ENCODE measurements around the gene MLXIP.
"Not testable (repeated sequence)": the region's sequence is repeated elsewhere in the genome, so short reads cannot be mapped to it uniquely, and the experiment has no call there.

Gene MLXIP

DNA sequence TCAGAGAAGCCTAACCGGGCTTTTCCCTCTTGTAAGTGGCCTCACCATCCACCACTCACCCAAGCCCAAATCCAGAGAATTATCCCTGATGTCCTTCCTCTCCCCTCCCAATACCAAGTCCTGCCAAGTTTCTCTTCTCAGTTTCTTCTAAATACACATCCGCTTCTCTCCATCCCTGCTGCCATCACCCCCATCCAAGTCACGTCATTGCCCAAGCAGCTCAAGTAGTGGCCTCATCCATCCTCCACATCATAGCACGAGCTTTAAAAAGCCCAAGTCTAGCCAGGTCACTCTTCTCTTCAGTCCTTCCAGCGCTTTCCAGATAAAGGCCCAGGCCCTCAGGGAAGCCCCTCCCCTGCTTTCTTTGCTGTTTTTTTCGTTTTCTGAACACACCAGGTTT lies 70.1 kb downstream of the MLXIP start:
- DNase-seq (ENCODE audit: low spot score), result no peak

DNA sequence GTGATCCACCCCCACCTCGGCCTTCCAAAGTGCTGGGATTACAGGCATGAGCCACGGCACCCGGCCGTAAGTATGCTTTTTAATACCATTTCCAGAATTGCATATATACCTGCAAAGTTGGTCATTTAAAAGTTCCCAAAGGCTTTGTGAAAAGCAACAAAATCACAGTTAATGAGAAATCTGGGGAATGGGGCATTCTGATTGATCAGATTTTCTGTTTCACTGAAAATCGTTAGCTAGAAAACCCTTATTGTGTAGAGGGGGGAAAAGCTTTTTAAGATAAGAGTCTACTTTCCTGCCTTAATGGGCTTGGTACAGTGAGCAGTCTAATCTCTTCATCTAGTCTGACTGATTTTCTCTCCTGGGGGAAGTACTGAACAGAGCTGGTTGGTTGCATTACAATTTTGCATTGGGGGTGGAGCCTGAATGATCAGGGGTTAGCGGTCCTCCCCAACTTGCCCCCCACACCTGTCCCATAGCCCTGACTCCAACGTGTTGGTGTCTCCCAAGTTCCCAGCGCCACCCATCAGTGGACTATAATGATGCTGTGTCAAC lies 71.6 kb downstream of the MLXIP start:
- DNase-seq (ENCODE audit: low spot score), result no peak

DNA sequence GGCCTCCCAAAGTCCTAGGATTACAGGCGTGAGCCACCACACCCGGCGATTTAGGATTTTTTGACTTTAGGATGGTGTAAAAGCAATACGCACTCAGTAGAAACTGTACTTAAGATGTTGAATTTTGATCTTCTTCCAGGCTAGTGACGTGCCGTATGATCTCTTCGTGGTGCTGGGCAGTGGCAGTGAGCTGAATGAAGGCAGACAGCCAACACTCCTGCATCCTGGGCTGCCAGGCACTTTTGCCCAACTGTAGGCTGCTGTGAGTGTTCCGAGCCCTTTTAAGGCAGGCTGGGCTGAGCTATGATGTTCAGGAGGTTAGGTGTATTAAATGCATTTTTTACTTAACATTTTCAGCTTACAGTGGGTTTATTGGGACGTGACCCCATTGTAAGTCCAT lies 74.2 kb downstream of the MLXIP start:
- no peak for DNase-seq (ENCODE audit: low spot score)

DNA sequence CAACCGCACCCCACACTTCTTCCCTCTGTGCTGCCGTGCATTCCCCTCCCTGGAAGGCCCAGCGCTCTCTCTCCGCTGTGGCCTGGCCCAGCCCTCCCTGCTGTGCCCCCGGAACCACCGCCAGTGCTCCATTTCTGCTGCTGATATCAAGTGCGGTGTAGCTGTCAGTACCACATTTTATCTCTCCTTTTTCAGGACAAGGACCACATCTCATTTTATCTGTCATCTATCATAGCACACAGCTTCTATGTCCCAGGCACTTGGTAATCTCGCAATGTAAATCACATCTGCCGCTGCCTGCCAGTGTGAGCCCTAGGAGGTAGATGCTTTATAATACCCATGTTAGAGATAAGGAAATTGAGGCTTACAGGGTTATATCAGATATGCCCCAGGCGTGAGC lies 77.1 kb downstream of the MLXIP start:
- no peak for DNase-seq (ENCODE audit: low spot score)

GRCh38 chr12:122158700-122159285 lies 80.2 kb downstream of the MLXIP start:
- no peak for DNase-seq (ENCODE audit: low spot score)

- no peak for DNase-seq (ENCODE audit: low spot score)
These were observed 81.3 kb downstream of the MLXIP start for GRCh38 chr12:122159882-122160281.

GRCh38 chr12:122160761-122161160 lies 82.2 kb downstream of the MLXIP start:
- DNase-seq (ENCODE audit: low spot score), result no peak

GRCh38 chr12:122161682-122162081 lies 83.1 kb downstream of the MLXIP start:
- no peak for DNase-seq (ENCODE audit: low spot score)

- no peak for DNase-seq (ENCODE audit: low spot score)
These were observed 84.4 kb downstream of the MLXIP start for GRCh38 chr12:122162976-122163375.

DNA sequence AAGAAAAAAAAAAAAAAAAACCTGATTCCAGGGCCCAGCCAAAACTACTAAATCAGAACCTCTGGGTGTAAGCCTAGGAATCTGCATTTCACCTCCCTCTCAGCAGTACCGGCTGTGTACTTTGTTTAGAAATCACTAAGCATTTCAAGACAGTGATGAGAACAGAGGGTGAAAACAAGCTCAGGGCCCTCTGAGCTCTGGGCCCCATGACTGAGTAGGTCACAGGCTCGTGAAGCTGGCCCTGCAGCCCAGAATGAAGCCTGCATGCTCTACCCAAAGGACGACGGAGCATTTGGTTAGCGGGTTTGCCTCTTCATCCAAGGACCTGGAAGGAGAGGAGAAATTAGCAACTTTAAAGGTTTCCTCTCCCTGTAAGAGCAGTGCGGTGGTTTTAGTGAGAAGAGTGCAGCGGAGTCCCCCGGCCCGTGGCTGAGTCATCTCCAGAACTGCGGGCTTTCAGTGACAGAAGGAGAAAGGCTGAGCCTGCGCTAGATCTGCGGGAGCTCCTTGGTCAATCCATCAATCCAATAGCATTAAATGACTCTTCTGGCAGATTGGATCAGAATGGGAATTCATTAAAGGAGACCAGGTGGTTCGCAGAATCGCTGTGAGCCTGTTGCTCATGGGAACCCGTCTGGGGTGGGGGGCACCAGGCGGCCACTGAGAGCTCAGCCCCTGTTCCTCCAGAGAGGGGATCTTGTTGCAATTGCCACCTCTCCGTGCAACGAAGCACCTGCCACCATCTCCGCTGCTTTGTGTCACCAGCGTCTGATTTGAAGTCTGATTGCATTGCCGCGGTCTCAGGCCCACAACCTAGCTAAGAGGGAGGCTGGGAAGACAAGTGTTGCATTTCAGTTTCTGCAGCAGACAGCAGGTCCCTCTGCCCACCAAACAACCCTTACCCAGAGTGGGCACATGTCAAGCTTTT lies 88.1 kb downstream of the MLXIP start:
- no peak for DNase-seq (ENCODE audit: low spot score)

- no peak for DNase-seq (ENCODE audit: low spot score)
These were observed 88.9 kb downstream of the MLXIP start for GRCh38 chr12:122167356-122167925.

DNA sequence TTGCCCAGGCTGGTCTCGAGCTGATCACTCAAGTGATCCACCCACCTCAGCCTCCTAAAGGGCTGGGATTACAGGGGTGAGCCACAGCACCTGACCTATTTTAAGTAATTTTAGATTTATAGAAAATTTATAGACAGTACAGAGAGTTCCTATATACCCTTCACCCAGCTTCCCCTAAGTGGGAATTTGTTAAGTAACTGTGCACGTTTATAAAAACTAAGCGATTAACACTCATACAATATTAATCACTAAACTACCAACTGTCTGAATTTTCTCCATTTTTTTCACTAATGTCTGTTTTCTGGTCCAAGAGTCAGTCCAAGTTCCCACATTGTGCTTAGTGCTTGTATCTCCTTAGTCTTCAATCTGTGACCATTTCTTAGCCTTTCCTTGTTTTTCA lies 89.9 kb downstream of the MLXIP start:
- no peak for DNase-seq (ENCODE audit: low spot score)

DNA sequence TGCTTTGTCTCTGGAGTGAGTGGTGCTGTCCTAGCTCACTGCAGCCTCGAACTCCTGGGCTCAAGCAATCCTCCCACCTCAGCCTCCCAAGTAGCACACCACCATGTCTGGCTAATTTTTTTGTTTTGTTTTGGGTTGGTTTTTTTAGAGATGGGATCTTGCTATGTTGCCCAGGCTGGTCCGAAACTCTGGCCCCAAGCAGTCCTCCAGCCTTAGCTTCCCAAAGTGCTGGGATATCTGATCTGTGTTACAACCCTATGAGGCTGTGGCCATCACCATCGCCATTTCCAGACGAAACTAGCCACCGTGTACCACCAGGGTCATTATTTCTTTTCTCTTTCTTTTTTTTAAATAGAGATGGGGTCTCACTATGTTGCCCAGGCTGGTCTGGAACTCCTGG lies 92.8 kb downstream of the MLXIP start:
- no peak for DNase-seq (ENCODE audit: low spot score)

- no peak for DNase-seq (ENCODE audit: low spot score)
These were observed 93.8 kb downstream of the MLXIP start for GRCh38 chr12:122172262-122172939.

DNA sequence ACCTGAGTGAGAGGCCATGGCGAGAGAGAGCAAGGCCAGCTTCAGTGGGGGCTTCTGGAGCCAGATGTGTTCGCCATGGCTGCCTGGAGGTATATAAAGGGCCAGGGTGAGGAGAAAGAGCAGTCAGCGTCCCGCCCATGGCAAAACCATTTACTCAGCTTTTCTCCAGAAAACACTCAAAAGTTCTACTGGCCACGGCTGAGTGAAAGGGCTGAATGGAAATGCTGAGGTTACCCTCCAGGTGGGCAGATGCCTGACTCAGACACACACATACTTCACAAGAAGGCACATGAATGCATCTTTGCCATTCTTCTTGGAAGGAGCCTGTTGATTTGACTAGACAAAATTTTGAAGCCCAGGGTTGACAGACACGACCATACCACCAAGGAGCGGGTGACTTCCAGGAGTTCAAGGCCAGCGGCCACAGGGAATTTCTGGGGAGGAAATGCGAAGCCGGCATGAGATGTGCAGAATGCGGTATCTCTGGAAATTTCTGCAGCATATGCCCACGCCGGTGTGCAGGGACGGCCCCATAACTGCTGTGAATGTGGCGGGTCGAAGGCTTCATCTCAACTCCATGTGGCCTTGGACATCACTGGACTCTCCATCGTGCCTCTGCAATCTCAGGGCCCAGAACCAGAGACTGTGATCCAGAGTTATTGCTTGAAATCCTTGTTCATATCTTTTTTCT lies 95.7 kb downstream of the MLXIP start, which contains the start of gene IL31:
Gene IL31 (minus strand): TSS at position 67 of the 691 bp plus-strand sequence. CDS start 49 bp downstream, at position 18.
- DNase-seq (ENCODE audit: low spot score), result no peak

DNA sequence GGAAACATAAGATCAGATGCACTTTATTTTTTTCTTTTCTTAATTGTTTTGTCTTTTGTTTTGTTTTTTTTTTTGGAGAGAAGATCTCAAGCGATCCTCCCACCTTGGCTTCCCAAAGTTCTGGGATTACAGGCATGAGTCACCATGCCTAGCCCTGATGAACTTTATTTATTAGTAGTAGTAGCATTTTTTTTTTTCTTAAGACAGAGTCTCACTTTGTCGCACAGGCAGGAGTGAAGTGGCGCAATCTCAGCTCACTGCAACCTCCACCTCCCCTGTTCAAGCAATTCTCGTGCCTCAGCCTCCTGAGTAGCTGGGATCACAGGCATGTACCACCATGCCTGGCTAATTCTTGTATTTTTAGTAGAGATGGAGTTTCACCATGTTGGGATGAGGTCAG lies 97.9 kb downstream of the MLXIP start:
- DNase-seq (ENCODE audit: low spot score), result not testable (repeated sequence)

GRCh38 chr12:122182887-122183587 lies 104.5 kb downstream of the MLXIP start, which contains the start of gene LRRC43:
LRRC43 (plus strand) TSS chr12:122183123; CDS start chr12:122183145, 22 bp downstream.
- DNase-seq (ENCODE audit: low spot score), result no peak

GRCh38 chr12:122183588-122183940 lies 105.0 kb downstream of the MLXIP start:
- no peak for DNase-seq (ENCODE audit: low spot score)

DNA sequence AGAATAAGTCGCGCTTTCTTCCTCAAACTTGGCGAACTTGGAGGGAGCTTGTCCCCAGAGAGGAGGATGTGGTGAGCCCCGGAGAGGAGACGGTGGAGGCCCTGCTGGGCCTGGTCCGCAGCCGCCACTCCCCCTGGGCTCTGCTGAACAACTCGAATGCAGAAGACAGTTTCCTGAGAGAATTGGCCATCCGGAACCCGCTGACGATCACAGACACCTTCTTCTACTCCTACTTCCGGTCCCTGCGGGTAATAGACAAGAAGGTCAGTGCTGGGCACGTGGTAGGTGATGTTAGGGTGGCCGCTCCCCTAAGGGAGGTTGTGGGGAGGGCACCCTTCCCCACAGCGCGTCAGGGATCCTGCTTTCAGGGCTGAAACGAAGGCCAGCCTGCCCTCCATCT lies 106.0 kb downstream of the MLXIP start:
- DNase-seq (ENCODE audit: low spot score), result no peak

- no peak for DNase-seq (ENCODE audit: low spot score)
These were observed 106.5 kb downstream of the MLXIP start for GRCh38 chr12:122185079-122185478.
